Hepatocyte (in vitro differentiated cells): ENCODE results near the gene DNAH17.

Experiments used
- CTCF ChIP-seq: fragments of 200-600 bp; sonication (generic); IDR thresholded peaks from 2 replicates; pipeline ENCODE4 v1.5.1; 2016; ENCODE audit warnings: antibody characterized with exemption, mild to moderate bottlenecking; ENCODE audit not compliant: poor library complexity
- EZH2 ChIP-seq: fragments of 200-600 bp; sonication (generic); IDR thresholded peaks from 2 replicates; pipeline ENCODE4 v1.6.1; 2016; ENCODE audit warnings: antibody characterized with exemption, mild to moderate bottlenecking, borderline replicate concordance

- TF ChIP-seq CTCF: no peak
- TF ChIP-seq EZH2: no peak
Observed at GRCh38 chr17:78397681-78398101, 179.5 kb downstream of the DNAH17 start.
